Astrocyte of the hippocampus (primary cell): ENCODE data around the gene DLG2.

Experiments
- DNase-seq: peaks from one replicate; pipeline ENCODE4 v3.0.0; 2011; ENCODE audit warnings: low read depth, low spot score

DLG2 gene

GRCh38 chr11:83540112-83540675 is 2086.9 kb downstream of the DLG2 start:
- DNase-seq, result peak; percentile 34

- DNase-seq, result no peak
Observed at GRCh38 chr11:83538286-83538685, 2088.9 kb downstream of the DLG2 start.

- DNase-seq, result no peak
Observed at GRCh38 chr11:83537131-83537610, 2090.0 kb downstream of the DLG2 start.

DNA sequence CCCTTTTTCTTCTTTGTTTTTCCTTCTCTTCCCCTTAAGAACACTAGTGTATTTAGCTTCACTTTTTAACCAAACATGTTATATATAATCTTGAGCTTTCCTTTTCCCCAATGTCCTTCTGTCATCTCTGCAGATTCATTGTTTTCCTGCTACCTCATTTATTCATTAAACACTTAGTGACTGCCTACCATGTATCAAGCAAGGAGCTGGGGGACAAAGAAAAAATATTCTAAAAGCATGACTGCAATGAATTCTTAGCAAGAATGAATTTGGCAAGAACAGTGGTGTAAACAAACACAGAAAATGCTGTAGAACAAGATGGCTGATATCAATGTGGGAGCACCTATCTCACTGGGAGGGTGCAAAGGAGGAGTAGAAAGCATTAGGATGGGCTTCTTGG is 2094.0 kb downstream of the DLG2 start:
- DNase-seq, result no peak

- DNase-seq, result no peak
Observed at GRCh38 chr11:83528877-83529276, 2098.3 kb downstream of the DLG2 start.

- no peak for DNase-seq
Observed at GRCh38 chr11:83528225-83528624, 2098.9 kb downstream of the DLG2 start.

DNA sequence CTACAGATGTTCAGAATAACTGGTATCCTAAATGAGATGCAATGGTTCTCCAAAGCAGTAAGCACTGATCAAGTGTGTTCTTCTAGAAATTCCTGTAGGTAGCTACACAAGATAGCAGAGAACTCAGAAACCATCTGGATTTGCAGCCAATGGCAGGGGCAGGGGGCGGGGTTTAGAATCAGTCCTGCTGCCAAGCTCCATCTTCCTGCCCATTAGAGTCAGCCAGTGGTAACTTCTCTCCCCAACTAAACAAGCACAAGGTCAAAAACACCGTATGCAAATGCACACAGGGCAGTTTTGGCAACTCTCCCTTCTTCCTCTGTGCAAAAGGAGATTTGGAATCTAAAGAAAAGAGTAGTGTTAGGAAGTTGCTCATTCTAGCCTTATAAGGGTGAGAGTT is 2103.5 kb downstream of the DLG2 start:
- peak; percentile 29 for DNase-seq

DNA sequence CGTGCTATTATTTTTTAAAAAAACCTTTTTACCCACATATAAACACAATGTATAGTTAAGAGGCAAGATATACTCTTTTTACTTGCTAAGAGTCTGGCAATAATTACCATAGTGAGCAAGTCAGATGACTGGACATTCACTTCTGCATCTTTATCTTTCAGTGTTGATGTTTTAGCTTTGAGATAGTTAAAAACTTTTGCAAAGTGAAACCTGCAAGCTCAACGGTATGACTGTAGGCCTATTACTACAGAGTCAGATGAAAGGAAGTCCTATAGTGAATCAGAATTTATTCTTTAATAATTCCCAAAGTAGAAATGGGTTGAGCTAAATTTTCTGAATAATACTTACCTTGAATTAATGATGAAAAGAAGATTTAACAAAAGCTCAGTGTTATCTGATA is 2104.2 kb downstream of the DLG2 start:
- DNase-seq, result no peak

DNA sequence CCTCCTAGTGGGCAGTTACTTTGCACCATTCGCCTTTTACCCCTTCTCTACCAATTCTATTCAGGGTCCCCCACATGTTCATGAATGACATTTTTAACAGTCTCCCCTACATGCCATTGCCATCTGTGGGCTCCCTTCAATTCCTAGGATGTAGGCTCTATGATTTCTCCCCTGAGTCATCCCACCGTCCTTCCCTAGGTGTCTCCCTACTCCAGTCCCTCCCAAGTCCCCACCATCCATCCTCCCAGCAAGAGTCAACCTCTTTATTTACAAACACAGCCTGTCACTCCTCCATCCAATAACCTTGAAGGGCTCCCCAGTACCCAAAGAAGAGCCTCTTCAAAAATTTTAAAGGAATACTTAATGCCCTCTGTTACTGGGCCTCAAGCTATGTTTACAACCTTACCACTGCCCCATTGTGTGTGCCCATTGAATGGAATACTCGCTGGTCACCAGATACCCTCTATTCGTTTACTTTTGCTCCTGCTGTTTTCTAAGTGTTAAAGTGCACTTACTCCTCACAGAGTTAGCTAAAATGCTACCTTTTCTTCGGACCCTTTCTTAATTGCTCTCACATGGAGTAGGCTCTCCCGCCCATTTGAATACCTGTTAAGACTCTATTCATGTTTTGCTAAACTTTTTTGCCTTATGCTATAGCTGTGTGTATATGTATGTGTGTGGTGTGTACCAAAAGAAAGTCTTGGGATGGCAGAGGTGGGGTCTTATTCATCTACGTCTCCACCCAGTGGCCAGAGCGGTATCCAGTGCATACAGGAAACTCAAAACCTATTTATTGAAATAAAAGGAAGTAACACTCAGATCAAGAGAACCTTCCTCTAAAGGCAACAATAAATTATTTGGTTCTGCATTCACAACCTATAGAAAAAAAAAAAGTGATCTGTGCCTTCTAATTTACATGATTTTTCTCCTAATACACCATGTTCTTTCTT is 2105.2 kb downstream of the DLG2 start:
- DNase-seq, result no peak

DNA sequence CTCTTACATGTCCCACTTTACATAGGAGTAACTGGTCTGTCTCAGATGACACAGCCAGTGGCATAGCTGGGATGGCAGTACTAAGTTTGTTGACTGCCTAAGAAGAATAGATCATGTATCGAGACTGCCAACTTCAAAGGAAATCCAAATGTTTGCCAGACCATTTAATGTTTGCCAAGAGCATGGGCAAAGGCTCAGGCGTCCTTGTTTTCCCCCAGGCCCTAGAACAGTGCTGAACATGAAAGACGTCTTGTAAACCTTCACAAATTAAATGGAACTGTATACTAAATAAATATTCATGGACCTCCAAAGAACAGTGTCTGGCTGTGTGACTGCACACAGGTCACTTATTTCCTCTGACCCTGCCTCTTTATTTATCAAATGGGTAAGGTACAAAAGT is 2106.3 kb downstream of the DLG2 start:
- DNase-seq, result peak; percentile 7

- no peak for DNase-seq
Observed at GRCh38 chr11:83511646-83512045, 2115.5 kb downstream of the DLG2 start.

GRCh38 chr11:83510530-83511460 is 2116.3 kb downstream of the DLG2 start:
- peak; percentile 6 for DNase-seq

GRCh38 chr11:83508804-83509203 is 2118.3 kb downstream of the DLG2 start:
- no peak for DNase-seq

- no peak for DNase-seq
Observed at GRCh38 chr11:83502041-83502440, 2125.1 kb downstream of the DLG2 start.

- DNase-seq, result no peak
Observed at GRCh38 chr11:83493917-83494316, 2133.2 kb downstream of the DLG2 start.

DNA sequence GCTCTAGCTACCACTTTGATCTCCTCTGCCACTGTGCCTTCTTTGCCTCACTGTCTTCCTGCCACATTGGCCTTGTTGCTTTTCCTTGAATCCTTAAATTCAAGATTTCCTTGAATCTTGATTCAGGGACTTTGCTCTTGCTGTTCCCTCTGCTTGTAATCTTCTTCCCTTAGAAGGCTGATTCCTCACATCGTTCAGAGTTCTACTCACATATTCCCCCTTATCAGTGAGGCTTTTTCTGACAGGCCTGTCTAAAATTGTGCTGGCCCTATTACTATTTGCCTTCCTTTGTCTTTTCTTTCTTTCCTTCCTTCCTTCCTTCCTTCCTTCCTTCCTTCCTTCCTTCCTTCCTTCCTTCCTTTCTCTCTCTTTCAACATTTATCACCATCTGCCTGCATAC is 2134.1 kb downstream of the DLG2 start:
- no peak for DNase-seq

DNA sequence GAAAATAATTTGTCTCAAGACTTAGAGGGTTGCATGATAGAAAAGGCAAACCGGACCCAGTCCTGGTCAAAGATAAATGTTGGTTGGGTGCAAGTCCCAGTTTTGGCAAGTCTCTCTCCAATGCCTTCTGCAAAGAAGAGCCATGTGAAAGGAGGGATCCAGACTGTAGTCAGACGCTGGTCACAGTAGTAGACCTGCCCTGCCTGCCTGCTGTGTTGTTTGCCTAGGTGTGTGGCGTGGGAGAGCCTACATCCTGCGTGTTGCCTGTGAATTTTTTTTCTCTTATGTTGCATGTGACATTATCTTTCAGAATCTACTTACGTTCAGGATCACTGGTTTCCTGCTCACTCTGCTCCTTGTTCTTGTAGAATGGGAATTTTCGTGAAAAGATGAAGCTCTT is 2143.3 kb downstream of the DLG2 start:
- no peak for DNase-seq

DNA sequence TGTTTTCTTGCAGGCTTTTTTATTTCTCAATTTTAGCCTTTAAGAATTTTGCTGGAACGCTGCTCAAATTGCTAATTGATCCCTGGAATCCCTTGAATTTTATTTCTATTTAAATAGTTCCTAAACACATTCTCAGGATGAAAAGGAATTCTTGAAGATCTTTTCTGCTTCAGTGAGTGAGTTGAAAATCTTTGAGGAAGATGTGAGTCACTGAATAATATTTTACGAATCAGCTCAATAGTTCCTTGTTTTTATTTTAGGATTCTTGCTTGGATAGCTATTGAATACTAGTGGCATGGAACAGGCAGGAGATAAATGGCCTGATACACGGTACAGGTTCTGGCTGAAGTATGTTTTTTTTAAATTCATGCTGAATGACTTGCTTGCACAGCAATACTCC is 2146.3 kb downstream of the DLG2 start:
- DNase-seq, result peak; percentile 72

- peak; percentile 29 for DNase-seq
Observed at GRCh38 chr11:83480251-83480650, 2146.9 kb downstream of the DLG2 start.

DNA sequence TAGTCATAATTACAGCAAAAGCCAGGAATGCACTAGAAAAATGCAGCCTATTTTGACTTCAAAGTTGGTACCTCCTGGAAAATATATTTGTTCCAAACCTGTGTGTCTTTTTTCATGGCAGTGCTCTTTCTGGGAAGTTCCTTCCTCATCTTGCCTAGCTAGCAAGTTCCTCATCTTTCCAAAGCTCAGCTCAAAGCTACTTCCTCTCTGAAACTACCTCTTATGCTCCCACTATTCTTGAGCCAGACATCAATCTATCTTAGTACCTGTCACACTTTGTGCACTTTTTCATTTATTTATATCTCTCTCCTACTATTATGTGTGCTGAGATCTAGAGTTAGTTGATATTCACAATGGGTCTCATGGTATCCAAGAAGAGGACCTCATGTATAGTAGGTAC is 2149.4 kb downstream of the DLG2 start:
- no peak for DNase-seq

DNA sequence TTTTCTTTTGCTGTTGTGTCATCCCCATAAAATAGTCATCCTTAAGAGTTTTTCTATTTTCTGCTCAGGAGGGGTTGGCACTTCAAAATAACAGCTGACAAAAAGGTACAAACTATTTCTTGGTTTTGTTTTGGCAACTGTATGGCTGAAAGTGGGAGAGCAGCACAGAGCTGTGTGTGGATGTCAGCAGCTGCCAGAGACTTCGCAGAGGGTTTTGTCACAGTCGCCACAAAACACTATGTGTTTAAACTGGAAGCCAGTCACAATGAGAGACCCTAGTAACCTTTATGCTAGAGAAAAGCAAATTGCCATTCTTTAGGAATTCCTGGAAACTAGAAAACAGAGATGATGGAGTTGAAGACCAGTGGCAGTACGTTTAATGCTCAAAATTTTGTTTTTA is 2151.4 kb downstream of the DLG2 start:
- peak; percentile 13 for DNase-seq

DNA sequence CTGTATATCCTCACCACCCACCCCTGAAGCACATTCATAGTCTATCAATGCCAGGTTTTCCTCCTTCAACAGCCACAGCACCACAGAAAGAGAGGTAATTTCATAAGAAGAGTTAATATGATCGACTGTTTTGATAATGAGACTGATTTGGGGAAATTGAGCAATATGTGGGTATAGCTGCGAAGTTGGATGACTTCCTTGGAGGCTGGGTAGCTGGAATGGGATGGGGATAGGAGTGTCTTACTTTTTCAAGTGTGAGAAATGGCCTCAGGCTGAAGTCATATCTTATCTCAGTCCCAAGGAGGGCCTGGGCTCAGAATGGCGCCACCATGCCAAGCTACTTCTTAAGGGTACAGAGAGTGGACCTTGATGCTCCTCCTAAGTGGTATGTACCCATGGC is 2153.4 kb downstream of the DLG2 start:
- DNase-seq, result no peak
